Adrenal gland (tissue), 12 donors: ENCODE results near the gene GPR158. TPM values are rescaled to one million over a fixed set of nuclear protein-coding genes. Genes with fewer than 3 reads are reported as not detected.

ENCODE experiments used
- DNase-seq, 7 donors: peaks; one replicate each; pipeline ENCODE4 v3.0.0-alpha.2; 2019 to 2020
- H3K27ac ChIP-seq, 5 donors: fragments of 200-600 bp; sonication (generic) in 4 of 5; 1 replicate in 3 of 5; 2 replicates in 2 of 5; pipeline versions ENCODE4 v1.5.1 to v1.8.0; 2016 to 2020; ENCODE audit warnings: mild to moderate bottlenecking in 1 of 5
- H3K27me3 ChIP-seq: fragments of 200-600 bp; 2 replicates; pipeline ENCODE4 v1.8.0; 2021
- H3K36me3 ChIP-seq, 2 donors: fragments of 200-600 bp; replicated peaks in 1 of 2; 1 replicate in 1 of 2; 2 replicates in 1 of 2; pipeline versions ENCODE4 v1.5.1 to v1.8.0; 2018 to 2022
- H3K4me1 ChIP-seq, 2 donors: fragments of 200-600 bp; replicated peaks in 1 of 2; 1 replicate in 1 of 2; 2 replicates in 1 of 2; pipeline versions ENCODE4 v1.5.1 to v1.8.0; 2018 to 2021
- H3K4me3 ChIP-seq, 4 donors: fragments of 200-600 bp; sonication (generic) in 3 of 4; one replicate each; pipeline ENCODE4 v1.5.1; 2016 to 2018
- H3K9me3 ChIP-seq, 3 donors: fragments of 200-600 bp; sonication (generic) in 1 of 3; replicated peaks in 1 of 3; 1 replicate in 2 of 3; 2 replicates in 1 of 3; pipeline versions ENCODE4 v1.5.1 to v1.8.0; 2016 to 2021
- POLR2A ChIP-seq, 2 donors: fragments of 450-650 bp; IDR thresholded peaks; one replicate each; pipeline ENCODE4 v1.6.1; 2017; ENCODE audit warnings: antibody characterized with exemption in 2 of 2, mild to moderate bottlenecking in 2 of 2, moderate library complexity in 1 of 2
- WGBS, 4 donors: extraction: QIAGEN DNeasy Blood & Tissue Kit in 2 of 4; methylation state at CpG; one replicate each; pipeline versions ENCODE4 v1.1.5 to v1.1.7; 2013 to 2017; 5-methylcytosine and 5-hydroxymethylcytosine counted together
- intact Hi-C, 2 donors: fragments of 100-400 bp; cut with DNase I; formaldehyde crosslinking; loops; one replicate each; pipeline versions ENCODE4 v1.14.1 to v1.15.0; 2022 to 2023
- polyA plus RNA-seq, 3 donors: library from polyadenylated mRNA; stranded (reverse); fragments of 200-250 nt in 2 of 3; fragments of 350-450 nt in 1 of 3; fragmentation: Illumina TruSeq in 1 of 3; extraction: RNeasy Lipid Tissue Mini Kit (QIAGEN cat#74804) in 1 of 3; gene quantifications; one replicate each; pipeline ENCODE4 v1.2.3, GENCODE V29; 2013 to 2014
- total RNA-seq, 9 donors: library from RNA; depleted of rRNA in 4 of 9; stranded (reverse); fragments of >200 nt in 4 of 9; fragments of 120-200 nt in 1 of 9; fragmentation: NEBNext Ultra II Directional in 1 of 9; extraction: Animal tissue kit (Norgen Biotek cat#: 25700) in 1 of 9; gene quantifications; one replicate each; pipeline versions ENCODE4 v1.1.0 to v1.2.4, GENCODE V29; 2013 to 2023
- TF ChIP-seq, protein P1 (sequence below), 6 experiments: fragments of 450-650 bp in 4 of 6; fragments of 200-600 bp in 2 of 6; sonication (generic) in 1 of 6; IDR thresholded peaks; 1 replicate in 5 of 6; 2 replicates in 1 of 6; pipeline versions ENCODE4 v1.5.1 to v1.8.0; 2016 to 2021; ENCODE audit warnings: antibody characterized with exemption in 6 of 6, mild to moderate bottlenecking in 2 of 6, moderate library complexity in 1 of 6
- donor health status: healthy with polysubstance abuse.
- donor health status: Bipolar disorder and iron deficiency.
- donor health status: DM: yes; HTN: yes; CAD: no.
- donor health status: DM: no; HTN: no; CAD: no.
- donor health status: DM: no; HTN: no; CAD: no.
- donor health status: DM: yes; HTN: yes; CAD: no.

GPR158 gene
- total and polyA plus RNA-seq, 12 donors: 0.04 to 2.5 (median 0.94) TPM; not detected in 2

DNA sequence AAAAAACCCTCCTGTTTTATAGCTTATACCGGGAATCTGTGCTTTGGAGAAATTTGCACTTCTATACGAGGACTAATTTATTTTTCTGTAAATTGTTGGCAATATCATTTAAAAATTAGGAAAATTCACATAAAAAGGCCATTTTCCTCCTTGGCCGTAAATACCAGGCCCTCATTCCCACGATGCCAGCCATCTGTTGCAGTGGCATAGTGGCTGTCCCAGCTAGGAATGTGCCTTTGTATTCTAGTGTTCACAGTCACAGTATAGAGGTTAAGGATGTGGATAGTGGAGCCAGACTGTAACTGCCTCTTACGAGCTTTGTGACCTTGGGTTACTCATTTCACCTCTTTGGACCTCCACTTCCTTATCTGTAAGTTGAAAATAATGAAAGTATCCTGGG is 312.5 kb downstream of the GPR158 start:
- Histone ChIP-seq H3K36me3 (no peaks in the 10 kb centered on the region), H3K4me3 (no peak overlapping the region), H3K4me1 (no peaks in the 10 kb centered on the region), H3K9me3 (no peaks in the 10 kb centered on the region), H3K27ac (no peak overlapping the region), H3K27me3 (no peaks in the 10 kb centered on the region)
- 74 to 82% (median 80%) methylated on average over 5 of the region's 5 CpGs for WGBS, 4 donors
- no peak for TF ChIP-seq POLR2A (IDR thresholded peaks at IDR 0.05)
- TF ChIP-seq, protein P1, sequence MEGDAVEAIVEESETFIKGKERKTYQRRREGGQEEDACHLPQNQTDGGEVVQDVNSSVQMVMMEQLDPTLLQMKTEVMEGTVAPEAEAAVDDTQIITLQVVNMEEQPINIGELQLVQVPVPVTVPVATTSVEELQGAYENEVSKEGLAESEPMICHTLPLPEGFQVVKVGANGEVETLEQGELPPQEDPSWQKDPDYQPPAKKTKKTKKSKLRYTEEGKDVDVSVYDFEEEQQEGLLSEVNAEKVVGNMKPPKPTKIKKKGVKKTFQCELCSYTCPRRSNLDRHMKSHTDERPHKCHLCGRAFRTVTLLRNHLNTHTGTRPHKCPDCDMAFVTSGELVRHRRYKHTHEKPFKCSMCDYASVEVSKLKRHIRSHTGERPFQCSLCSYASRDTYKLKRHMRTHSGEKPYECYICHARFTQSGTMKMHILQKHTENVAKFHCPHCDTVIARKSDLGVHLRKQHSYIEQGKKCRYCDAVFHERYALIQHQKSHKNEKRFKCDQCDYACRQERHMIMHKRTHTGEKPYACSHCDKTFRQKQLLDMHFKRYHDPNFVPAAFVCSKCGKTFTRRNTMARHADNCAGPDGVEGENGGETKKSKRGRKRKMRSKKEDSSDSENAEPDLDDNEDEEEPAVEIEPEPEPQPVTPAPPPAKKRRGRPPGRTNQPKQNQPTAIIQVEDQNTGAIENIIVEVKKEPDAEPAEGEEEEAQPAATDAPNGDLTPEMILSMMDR (IDR thresholded peaks at IDR 0.05): no peak
- intact Hi-C loops: no loop called here
- no peak for DNase-seq

DNA sequence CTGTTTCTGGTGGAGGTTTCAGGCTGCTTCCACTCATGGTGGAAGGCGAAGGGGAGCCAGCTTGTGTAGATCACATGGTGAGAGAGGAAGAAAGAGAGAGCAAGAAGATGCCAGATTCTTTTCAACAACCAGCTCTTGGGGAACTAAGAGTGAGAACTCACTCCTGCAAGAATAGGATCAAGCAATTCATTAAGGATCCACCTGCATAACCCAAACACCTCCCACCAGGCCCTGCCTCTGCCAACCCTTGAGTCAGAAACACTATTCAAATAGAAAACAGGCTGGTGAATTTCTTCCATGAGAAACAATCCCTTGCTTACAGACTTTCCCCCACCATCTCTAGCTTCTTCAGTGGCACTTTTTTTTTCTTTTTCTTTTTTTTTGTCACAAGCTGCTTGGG is 317.2 kb downstream of the GPR158 start:
- WGBS, 4 donors: 81 to 95% (median 88%) methylated on average over 1 of the region's 1 CpG
- no peaks in the 10 kb centered on the region for H3K36me3 ChIP-seq

GRCh38 chr10:25492680-25493079 is 317.9 kb downstream of the GPR158 start:
- no peak for DNase-seq
- H3K4me3 ChIP-seq: no peak overlapping the region
- TF ChIP-seq, protein P1 (IDR thresholded peaks at IDR 0.05): no peak
- TF ChIP-seq POLR2A (IDR thresholded peaks at IDR 0.05): no peak
- H3K4me1 ChIP-seq: peaks cover 0 to 9% of the 10 kb centered on the region in 2 donors
- H3K36me3 ChIP-seq: no peaks in the 10 kb centered on the region
- H3K27ac ChIP-seq: peak overlapping the region in 3 of 5 donors; percentile 27 to 36 (median 32)
- H3K27me3 ChIP-seq: no peaks in the 10 kb centered on the region
- intact Hi-C loops: no loop called here
- H3K9me3 ChIP-seq: no peaks in the 10 kb centered on the region

More for the DNA sequence above, 317.2 kb downstream of the GPR158 start:
- no peak for TF ChIP-seq POLR2A (IDR thresholded peaks at IDR 0.05)
- TF ChIP-seq, protein P1 (IDR thresholded peaks at IDR 0.05): no peak
- H3K27me3 ChIP-seq: no peaks in the 10 kb centered on the region
- no peak overlapping the region for H3K27ac ChIP-seq
- intact Hi-C loops: no loop called here
- DNase-seq: no peak
- no peaks in the 10 kb centered on the region for H3K9me3 ChIP-seq
- no peak overlapping the region for H3K4me3 ChIP-seq
- peaks cover 0 to 9% of the 10 kb centered on the region in 2 donors for H3K4me1 ChIP-seq

- peak; percentile 33 to 60 (median 52) for DNase-seq
- 10 to 33% (median 25%) methylated on average over 4 of the region's 4 CpGs for WGBS, 4 donors
- no peaks in the 10 kb centered on the region for H3K36me3 ChIP-seq
- TF ChIP-seq POLR2A (IDR thresholded peaks at IDR 0.05): no peak
- TF ChIP-seq, protein P1 (IDR thresholded peaks at IDR 0.05): no peak
- intact Hi-C loops: no loop called here
- H3K9me3 ChIP-seq: no peaks in the 10 kb centered on the region
- H3K4me1 ChIP-seq: peaks cover 0 to 9% of the 10 kb centered on the region in 2 donors
- no peak overlapping the region for H3K4me3 ChIP-seq
- H3K27ac ChIP-seq: peak overlapping the region in 3 of 5 donors; percentile 27 to 36 (median 32)
- H3K27me3 ChIP-seq: no peaks in the 10 kb centered on the region
Measured at GRCh38 chr10:25493122-25493893, 318.5 kb downstream of the GPR158 start.
